ENCODE results near the gene HES4.

The HES4 gene

GRCh38 chr1:953524-954320, 46.2 kb downstream of the HES4 start:
- DNase-seq (ENCODE audit: extremely low read depth in 1 of 2, low read depth in 1 of 2), result no peak

GRCh38 chr1:952603-953002, 47.3 kb downstream of the HES4 start:
- DNase-seq (ENCODE audit: extremely low read depth in 1 of 2, low read depth in 1 of 2), result no peak

GRCh38 chr1:952201-952600, 47.7 kb downstream of the HES4 start:
- no peak for DNase-seq (ENCODE audit: extremely low read depth in 1 of 2, low read depth in 1 of 2)

GRCh38 chr1:951364-951763, 48.5 kb downstream of the HES4 start:
- DNase-seq (ENCODE audit: extremely low read depth in 1 of 2, low read depth in 1 of 2), result no peak

GRCh38 chr1:950881-951280, 49.0 kb downstream of the HES4 start:
- DNase-seq (ENCODE audit: extremely low read depth in 1 of 2, low read depth in 1 of 2), result no peak

- no peak for DNase-seq (ENCODE audit: extremely low read depth in 1 of 2, low read depth in 1 of 2)
Measured at GRCh38 chr1:950268-950667, 49.6 kb downstream of the HES4 start.

Data from activated CD8-positive, alpha-beta memory T cell treated with anti-CD3 and anti-CD28 coated beads for 1 hour (primary cell).